ENCODE results near the gene SEC16B.
A peak's percentile ranks its signal among the peaks of the same experiment; 100 is the strongest.

SEC16B gene

GRCh38 chr1:177922209-177922608 is 47.6 kb downstream of the SEC16B start:
- no peak for DNase-seq
- no peak for TF ChIP-seq GATA1 (IDR thresholded peaks at IDR 0.05; ENCODE audit: low read depth, low read length)
- TF ChIP-seq POLR2A (IDR thresholded peaks at IDR 0.05; ENCODE audit: low read length): no peak

- TF ChIP-seq GATA1 (IDR thresholded peaks at IDR 0.05; ENCODE audit: low read depth, low read length) (no peak), POLR2A (IDR thresholded peaks at IDR 0.05; ENCODE audit: low read length) (no peak)
- DNase-seq: no peak
Observed at GRCh38 chr1:177921590-177921989, 48.3 kb downstream of the SEC16B start.

- DNase-seq: no peak
- TF ChIP-seq POLR2A (IDR thresholded peaks at IDR 0.05; ENCODE audit: low read length): no peak
- TF ChIP-seq GATA1 (IDR thresholded peaks at IDR 0.05; ENCODE audit: low read depth, low read length): no peak
Observed at GRCh38 chr1:177920091-177920490, 49.8 kb downstream of the SEC16B start.

GRCh38 chr1:177915641-177916040 is 54.2 kb downstream of the SEC16B start:
- no peak for TF ChIP-seq GATA1 (IDR thresholded peaks at IDR 0.05; ENCODE audit: low read depth, low read length)
- TF ChIP-seq POLR2A (IDR thresholded peaks at IDR 0.05; ENCODE audit: low read length): no peak

GRCh38 chr1:177914603-177915002 is 55.3 kb downstream of the SEC16B start:
- TF ChIP-seq GATA1 (IDR thresholded peaks at IDR 0.05; ENCODE audit: low read depth, low read length): no peak
- TF ChIP-seq POLR2A (IDR thresholded peaks at IDR 0.05; ENCODE audit: low read length): no peak
- DNase-seq: no peak

More at GRCh38 chr1:177915641-177916040, 54.2 kb downstream of the SEC16B start:
- DNase-seq: no peak

GRCh38 chr1:177913762-177914540 is 55.9 kb downstream of the SEC16B start:
- TF ChIP-seq GATA1 (IDR thresholded peaks at IDR 0.05; ENCODE audit: low read depth, low read length): no peak
- TF ChIP-seq POLR2A (IDR thresholded peaks at IDR 0.05; ENCODE audit: low read length): no peak
- peak in 1 of 2 experiments; percentile 6 for DNase-seq

- TF ChIP-seq POLR2A (IDR thresholded peaks at IDR 0.05; ENCODE audit: low read length) (no peak), GATA1 (IDR thresholded peaks at IDR 0.05; ENCODE audit: low read depth, low read length) (no peak)
- DNase-seq: no peak
Observed at GRCh38 chr1:177912991-177913390, 56.9 kb downstream of the SEC16B start.

GRCh38 chr1:177909416-177909815 is 60.4 kb downstream of the SEC16B start:
- TF ChIP-seq POLR2A (IDR thresholded peaks at IDR 0.05; ENCODE audit: low read length): no peak
- no peak for TF ChIP-seq GATA1 (IDR thresholded peaks at IDR 0.05; ENCODE audit: low read depth, low read length)
- no peak for DNase-seq

GRCh38 chr1:177907000-177907399 is 62.9 kb downstream of the SEC16B start:
- TF ChIP-seq POLR2A (IDR thresholded peaks at IDR 0.05; ENCODE audit: low read length) (no peak), GATA1 (IDR thresholded peaks at IDR 0.05; ENCODE audit: low read depth, low read length) (no peak)
- no peak for DNase-seq

GRCh38 chr1:177905686-177906085 is 64.2 kb downstream of the SEC16B start:
- no peak for TF ChIP-seq GATA1 (IDR thresholded peaks at IDR 0.05; ENCODE audit: low read depth, low read length)
- TF ChIP-seq POLR2A (IDR thresholded peaks at IDR 0.05; ENCODE audit: low read length): no peak

GRCh38 chr1:177902266-177902665 is 67.6 kb downstream of the SEC16B start:
- no peak for DNase-seq
- TF ChIP-seq POLR2A (IDR thresholded peaks at IDR 0.05; ENCODE audit: low read length): no peak
- no peak for TF ChIP-seq GATA1 (IDR thresholded peaks at IDR 0.05; ENCODE audit: low read depth, low read length)

More at GRCh38 chr1:177905686-177906085, 64.2 kb downstream of the SEC16B start:
- no peak for DNase-seq

- TF ChIP-seq GATA1 (IDR thresholded peaks at IDR 0.05; ENCODE audit: low read depth, low read length): no peak
- no peak for TF ChIP-seq POLR2A (IDR thresholded peaks at IDR 0.05; ENCODE audit: low read length)
Observed at GRCh38 chr1:177897998-177898654, 71.7 kb downstream of the SEC16B start.

GRCh38 chr1:177897281-177897997 is 72.4 kb downstream of the SEC16B start:
- DNase-seq: no peak
- TF ChIP-seq GATA1 (IDR thresholded peaks at IDR 0.05; ENCODE audit: low read depth, low read length) (no peak), POLR2A (IDR thresholded peaks at IDR 0.05; ENCODE audit: low read length) (no peak)

More at GRCh38 chr1:177897998-177898654, 71.7 kb downstream of the SEC16B start:
- DNase-seq: no peak

Data from erythroblast (primary cell).